ENCODE measurements around the gene PAFAH2.

GRCh38 chr1:26006710-26007109 lies 8.8 kb upstream of the PAFAH2 start:
- TF ChIP-seq CTCF (IDR thresholded peaks at IDR 0.05 in 2 of 3, conservative IDR thresholded peaks at IDR 0.05 in 1 of 3; ENCODE audit: borderline replicate concordance in 1 of 3, insufficient read depth in 1 of 3, low read depth in 2 of 3, low read length in 2 of 3) (no peak), REST (IDR thresholded peaks at IDR 0.05; ENCODE audit: low read depth) (no peak), TCF7L2 (IDR thresholded peaks at IDR 0.05; ENCODE audit: borderline replicate concordance, extremely low read depth, insufficient read depth, insufficient read length) (no peak)
